Stimulated activated CD4-positive, alpha-beta T cell treated with anti-CD3 and anti-CD28 coated beads, Interleukin-4, amount 100 ng/mL, for 24 hours (primary cell): Measurements from ENCODE around the gene PCED1A.

Experiments used
- DNase-seq: peaks from one replicate; pipeline ENCODE4 v3.0.0-alpha.2; 2020

Gene PCED1A

GRCh38 chr20:2801286-2801728, 39.1 kb downstream of the PCED1A start:
- DNase-seq: no peak

- DNase-seq: no peak
Measured at GRCh38 chr20:2800521-2801285, 39.8 kb downstream of the PCED1A start, which contains the start of gene CPXM1. TSS of gene CPXM1 (minus strand) at chr20:2800627. CDS start at chr20:2800572, 55 bp downstream.

GRCh38 chr20:2799688-2800520, 40.6 kb downstream of the PCED1A start:
- no peak for DNase-seq

- no peak for DNase-seq
Measured at GRCh38 chr20:2799271-2799670, 41.2 kb downstream of the PCED1A start.

GRCh38 chr20:2798814-2799213, 41.6 kb downstream of the PCED1A start:
- DNase-seq: no peak

GRCh38 chr20:2798095-2798805, 42.2 kb downstream of the PCED1A start:
- no peak for DNase-seq

- DNase-seq: no peak
Measured at GRCh38 chr20:2797136-2797983, 43.1 kb downstream of the PCED1A start.

- no peak for DNase-seq
Measured at GRCh38 chr20:2796011-2796660, 44.3 kb downstream of the PCED1A start.

GRCh38 chr20:2795451-2795850, 45.0 kb downstream of the PCED1A start:
- no peak for DNase-seq

- DNase-seq: no peak
Measured at GRCh38 chr20:2794866-2795447, 45.5 kb downstream of the PCED1A start.

- no peak for DNase-seq
Measured at GRCh38 chr20:2794202-2794748, 46.2 kb downstream of the PCED1A start.

- no peak for DNase-seq
Measured at GRCh38 chr20:2793471-2793870, 47.0 kb downstream of the PCED1A start.
